Endothelial cell of umbilical vein (primary cell): Measurements from ENCODE around the gene PAXX. TPM values are rescaled to one million over a fixed set of nuclear protein-coding genes. Genes with fewer than 3 reads are reported as not detected.

Source experiments
- BruUV-seq: library from RNA; stranded (reverse); fragments of 400-500 nt; replicated peaks from 2 replicates; lab custom pipeline; 2021; lab: Mats Ljungman, UMichigan
- CTCF ChIA-PET: fragments of 300-600, 350-600 bp; sonication (Branson Sonifier 250); formaldehyde crosslinking; loops from one replicate; lab custom pipeline; 2021; ENCODE audit warnings: antibody characterized with exemption, inconsistent platforms; lab: Charles Lee
- POLR2A ChIA-PET: fragments of 300-600, 350-600 bp; sonication (Branson Sonifier 250); formaldehyde crosslinking; loops from one replicate; lab custom pipeline; 2021; ENCODE audit warnings: antibody characterized with exemption, inconsistent platforms; lab: Charles Lee
- DNase-seq: peaks from one replicate; pipeline ENCODE4 v3.0.0-alpha.2; 2011; ENCODE audit warnings: low read depth, low spot score
- FAIRE-seq: peaks from 2 replicates; lab custom pipeline; 2011; peaks lifted over from hg19 to GRCh38; lab: Jason Lieb, UNC
- H2AFZ ChIP-seq: 2 replicates; pipeline ENCODE4 v1.6.0; 2012; ENCODE audit warnings: low read depth, low read length, control low read depth, inconsistent platforms
- H3K27ac ChIP-seq: 2 replicates; pipeline ENCODE4 v1.5.1; 2011; ENCODE audit warnings: low read depth, mild to moderate bottlenecking, control low read depth, low read length, moderate library complexity; ENCODE audit not compliant: insufficient read depth
- H3K27me3 ChIP-seq, 2 experiments: 2 replicates each; pipeline versions ENCODE4 v1.6.0 to v1.6.1; 2011; ENCODE audit warnings: low read length in 2 of 2, mixed read lengths in 1 of 2; ENCODE audit not compliant: control insufficient read depth in 2 of 2, insufficient read depth in 2 of 2
- H3K36me3 ChIP-seq, 2 experiments: 2 replicates in 1 of 2; 3 replicates in 1 of 2; pipeline ENCODE4 v1.5.1; 2011; ENCODE audit warnings: low read length in 2 of 2, mild to moderate bottlenecking in 1 of 2, moderate library complexity in 1 of 2; ENCODE audit not compliant: control insufficient read depth in 2 of 2, insufficient read depth in 2 of 2; ENCODE audit errors: extremely low read depth in 1 of 2
- H3K4me1 ChIP-seq: 3 replicates; pipeline ENCODE4 v1.5.1; 2011; ENCODE audit warnings: mild to moderate bottlenecking, low read length; ENCODE audit not compliant: control insufficient read depth, insufficient read depth; ENCODE audit errors: extremely low read depth
- H3K4me2 ChIP-seq: 2 replicates; pipeline ENCODE4 v1.6.1; 2011; ENCODE audit warnings: low read length, control low read depth, mixed read lengths; ENCODE audit not compliant: insufficient read depth
- H3K4me3 ChIP-seq, 3 experiments: fragments of 200-600 bp in 1 of 3; sonication (generic), shearing (Covaris generic) in 1 of 3; replicated peaks in 1 of 3; 2 replicates each; pipeline ENCODE4 v1.5.1; 2011 to 2016; ENCODE audit warnings: control low read depth in 3 of 3, low read length in 3 of 3, mild to moderate bottlenecking in 2 of 3, inconsistent platforms in 1 of 3, low read depth in 1 of 3, moderate library complexity in 1 of 3; ENCODE audit not compliant: insufficient read depth in 1 of 3
- H3K79me2 ChIP-seq: 2 replicates; pipeline ENCODE4 v1.6.0; 2012; ENCODE audit warnings: low read length, inconsistent platforms; ENCODE audit not compliant: control insufficient read depth, insufficient read depth
- H3K9ac ChIP-seq: replicated peaks from 2 replicates; pipeline ENCODE3; 2011; ENCODE audit warnings: low read length, control low read depth; ENCODE audit not compliant: insufficient read depth; ENCODE audit errors: extremely low read depth
- H3K9me1 ChIP-seq: replicated peaks from 3 replicates; pipeline ENCODE4 v1.6.0; 2011; ENCODE audit warnings: mild to moderate bottlenecking, low read length; ENCODE audit not compliant: control insufficient read depth, insufficient read depth; ENCODE audit errors: extremely low read depth
- H3K9me3 ChIP-seq: replicated peaks from 2 replicates; pipeline ENCODE4 v1.5.1; 2012; ENCODE audit warnings: low read length, inconsistent platforms; ENCODE audit not compliant: control insufficient read depth, insufficient read depth
- H4K20me1 ChIP-seq: replicated peaks from 2 replicates; pipeline ENCODE3; 2011; ENCODE audit warnings: mild to moderate bottlenecking, low read length; ENCODE audit not compliant: control insufficient read depth, insufficient read depth; ENCODE audit errors: extremely low read depth
- CTCF ChIP-seq, 2 donors: IDR thresholded peaks; 1 replicate in 1 of 2; 2 replicates in 1 of 2; pipeline ENCODE4 v1.5.1; 2011; ENCODE audit warnings: low read length in 2 of 2, mild to moderate bottlenecking in 2 of 2, moderate library complexity in 2 of 2, control low read depth in 1 of 2, inconsistent platforms in 1 of 2, low read depth in 1 of 2; ENCODE audit not compliant: insufficient read depth in 1 of 2; ENCODE audit errors: extremely low read depth in 1 of 2
- FOS ChIP-seq: IDR thresholded peaks from 2 replicates; pipeline ENCODE4 v1.6.1; 2011; ENCODE audit warnings: mild to moderate bottlenecking, low read length, moderate library complexity, borderline replicate concordance; ENCODE audit not compliant: insufficient read depth
- GATA2 ChIP-seq: IDR thresholded peaks from 2 replicates; pipeline ENCODE4 v1.7.0; 2011; ENCODE audit warnings: low read depth, mild to moderate bottlenecking, moderate library complexity, mixed read lengths, low read length; ENCODE audit not compliant: insufficient read length, insufficient read depth
- JUN ChIP-seq: IDR thresholded peaks from 2 replicates; pipeline ENCODE4 v1.6.1; 2011; ENCODE audit warnings: borderline replicate concordance, low read depth; ENCODE audit not compliant: insufficient read length, insufficient read depth
- MYC ChIP-seq: IDR thresholded peaks from one replicate; pipeline ENCODE4 v1.6.1; 2011; ENCODE audit warnings: mild to moderate bottlenecking, low read depth, low read length
- POLR2AphosphoS5 ChIP-seq: IDR thresholded peaks from 2 replicates; pipeline ENCODE4 v1.6.1; 2012; ENCODE audit warnings: low read depth, mild to moderate bottlenecking, control low read depth, low read length, moderate library complexity; ENCODE audit not compliant: insufficient read depth
- dilution Hi-C: fragments of 300-500 bp; cut with MboI; formaldehyde crosslinking; loops from one replicate; pipeline ENCODE4 v1.15.0; 2019; ENCODE audit warnings: low sequenced_read_pairs; ENCODE audit not compliant: extremely low pct_ligation_motif_present
- intact Hi-C: fragments of 100-400 bp; cut with micrococcal nuclease; formaldehyde crosslinking; loops from one replicate; pipeline ENCODE4 v1.10.0; 2022
- polyA plus RNA-seq, 4 experiments: library from polyadenylated mRNA; depleted of rRNA in 3 of 4; stranded (reverse) in 3 of 4; unstranded in 1 of 4; fragments of >200 nt; gene quantifications; 2 replicates each; pipeline versions ENCODE4 v1.2.1 to v1.2.3, GENCODE V29; 2011 to 2012; ENCODE audit warnings: missing spikeins in 1 of 4
- total RNA-seq: library from RNA; stranded (reverse); gene quantifications from 2 replicates; pipeline ENCODE4 v1.2.3, GENCODE V29; 2021

PAXX gene
- total and polyA plus RNA-seq, 2 donors (not counting 3 experiments of a cell fraction or from before 2014, with no cell fraction given) = 34.0 to 35.0 TPM

DNA sequence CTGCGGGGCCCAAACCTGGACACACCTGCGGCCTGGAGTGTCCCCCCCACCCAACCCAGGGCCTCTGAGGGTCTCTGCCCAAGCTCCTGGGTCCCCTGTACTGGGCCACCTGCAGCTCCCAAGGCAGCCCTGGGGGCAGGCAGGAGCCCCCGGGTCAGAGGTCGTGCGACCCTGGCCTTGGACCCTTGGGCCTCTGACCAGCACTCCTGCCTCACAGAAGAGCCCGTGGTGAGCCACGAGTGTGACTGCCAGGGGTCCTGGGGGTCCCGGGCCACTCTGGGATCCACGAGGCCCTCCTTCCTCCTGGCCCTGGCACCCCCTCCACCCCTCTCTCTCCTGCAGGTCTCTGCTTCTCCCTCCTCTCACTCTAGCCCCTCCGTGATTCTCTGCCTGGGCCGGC, 19.9 kb upstream of the PAXX start:
- no TSS peak for BruUV-seq
- CTCF ChIA-PET = no interaction called here

More for the DNA sequence above, 19.9 kb upstream of the PAXX start:
- Histone ChIP-seq H2AFZ (no peak overlapping the region), H3K27me3 (no peaks in the 10 kb centered on the region), H3K4me2 (no peak overlapping the region), H3K9ac (no peak overlapping the region), H3K4me3 (no peak overlapping the region), H3K4me1 (no peaks in the 10 kb centered on the region), H3K9me3 (no peaks in the 10 kb centered on the region), H3K27ac (no peak overlapping the region), H3K9me1 (no peaks in the 10 kb centered on the region), H3K36me3 (no peaks in the 10 kb centered on the region), H4K20me1 (no peaks in the 10 kb centered on the region), H3K79me2 (no peaks in the 10 kb centered on the region)
- FAIRE-seq (no peak), DNase-seq (no peak)
- TF ChIP-seq JUN = no peak
- no peak for TF ChIP-seq POLR2AphosphoS5
- no peak for TF ChIP-seq CTCF (IDR thresholded peaks at IDR 0.05; ENCODE audit: extremely low read depth in 1 of 2, insufficient read depth in 1 of 2, low read depth in 1 of 2, low read length in 2 of 2)
- TF ChIP-seq GATA2 = no peak
- TF ChIP-seq FOS = no peak
- no peak for TF ChIP-seq MYC
- POLR2A ChIA-PET = no interaction called here
- dilution Hi-C loops (no loop called here), intact Hi-C loops (no loop called here)
